ENCODE measurements around the gene DTX3L. TPM values are rescaled to one million over a fixed set of nuclear protein-coding genes. Genes with fewer than 3 reads are reported as not detected.

DTX3L gene
- total RNA-seq, 1 donor from 2014 or later = 55.1 TPM

DNA sequence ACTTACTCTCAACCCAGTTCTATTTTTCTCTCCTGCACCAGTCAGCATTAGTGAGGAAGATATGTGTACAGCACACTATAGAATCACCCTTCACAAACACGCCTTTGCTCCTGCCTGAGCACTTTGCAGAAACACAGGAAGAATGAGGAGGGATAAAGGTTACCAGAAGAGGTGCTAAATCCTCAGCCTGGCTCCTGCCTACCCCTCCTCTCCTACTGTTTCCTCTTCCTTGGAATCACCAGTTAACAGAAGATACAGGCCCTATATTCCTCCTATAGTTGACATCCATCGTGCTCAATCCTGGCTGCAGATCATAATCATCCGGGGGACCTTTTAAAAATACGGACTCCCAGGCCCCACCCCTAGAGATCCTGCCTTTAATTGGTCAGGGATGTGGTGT lies 42.2 kb downstream of the DTX3L start:
- DNase-seq (ENCODE audit: low read depth) = no peak

DNA sequence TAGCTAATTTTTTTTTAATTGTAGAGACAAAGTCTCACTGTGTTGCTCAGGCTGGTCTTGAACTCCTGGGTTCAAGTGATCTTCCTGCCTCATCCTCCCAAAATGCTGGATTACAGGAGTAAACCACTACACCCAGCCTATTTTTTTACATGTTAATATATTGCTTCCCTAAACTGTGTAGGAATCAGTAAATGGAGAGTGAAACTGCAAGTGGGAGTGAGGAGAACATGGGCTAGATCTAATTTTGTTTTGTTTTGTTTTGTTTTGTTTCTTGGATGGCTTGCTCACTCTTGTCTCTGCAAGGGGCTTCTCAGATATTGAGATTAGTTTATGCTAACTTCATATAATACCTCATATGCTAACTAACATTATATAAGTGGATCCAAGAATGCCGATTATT lies 44.8 kb downstream of the DTX3L start:
- no peak for DNase-seq (ENCODE audit: low read depth)

DNA sequence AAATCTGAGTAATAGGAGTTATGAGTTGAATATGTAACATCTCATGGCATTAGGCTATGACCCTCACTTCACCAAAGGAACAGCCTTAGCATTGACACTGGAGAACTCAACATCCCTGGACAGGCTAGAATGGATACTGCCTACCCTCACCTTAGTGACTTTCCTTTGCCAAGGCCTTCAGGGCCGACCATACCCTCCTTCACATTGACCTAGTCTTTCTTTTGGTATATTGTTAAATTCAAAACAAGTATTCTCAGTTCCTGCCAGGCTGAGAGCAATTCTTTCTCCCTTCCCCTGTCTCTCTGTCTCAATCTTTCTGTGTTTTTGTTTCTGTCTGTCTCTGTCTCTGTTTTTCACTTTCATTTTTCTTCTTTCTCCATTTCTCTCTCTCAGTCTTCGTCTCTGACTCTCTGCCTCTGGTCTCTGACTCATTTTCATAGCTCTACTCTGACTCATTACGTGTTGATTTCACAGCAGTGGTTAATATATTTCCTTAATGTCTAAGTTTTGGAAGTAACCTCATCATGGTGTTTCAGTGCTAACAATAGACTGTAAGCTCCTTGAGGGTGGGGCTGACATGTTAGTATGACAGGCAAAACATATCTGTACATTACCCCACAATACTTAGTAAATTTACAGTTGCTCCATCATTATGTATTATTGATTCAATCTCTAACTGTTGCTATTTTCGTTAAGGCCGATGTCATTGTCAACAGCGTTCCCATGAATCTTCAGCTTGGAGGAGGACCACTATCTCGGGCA lies 45.8 kb downstream of the DTX3L start:
- peak; percentile 95 for DNase-seq (ENCODE audit: low read depth)

DNA sequence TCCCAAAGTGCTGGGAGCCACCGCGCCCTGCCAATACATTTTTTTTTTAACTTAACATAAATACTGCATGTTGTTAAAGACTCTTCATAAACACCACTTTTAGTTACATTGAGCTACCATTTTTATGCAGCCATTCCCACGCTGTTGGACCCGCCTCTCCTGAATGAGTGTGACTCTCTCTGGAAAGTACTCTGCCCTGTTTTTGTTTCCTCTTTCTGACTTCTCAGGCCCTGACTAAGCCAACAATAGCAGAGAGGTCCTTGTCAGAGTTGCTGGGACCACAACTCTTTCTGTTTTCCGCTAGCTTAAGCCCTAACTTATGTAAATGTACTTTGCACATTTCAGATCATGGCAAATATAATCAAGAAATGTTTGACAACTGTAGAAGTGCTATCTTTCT lies 48.6 kb downstream of the DTX3L start:
- DNase-seq (ENCODE audit: low read depth) = no peak

DNA sequence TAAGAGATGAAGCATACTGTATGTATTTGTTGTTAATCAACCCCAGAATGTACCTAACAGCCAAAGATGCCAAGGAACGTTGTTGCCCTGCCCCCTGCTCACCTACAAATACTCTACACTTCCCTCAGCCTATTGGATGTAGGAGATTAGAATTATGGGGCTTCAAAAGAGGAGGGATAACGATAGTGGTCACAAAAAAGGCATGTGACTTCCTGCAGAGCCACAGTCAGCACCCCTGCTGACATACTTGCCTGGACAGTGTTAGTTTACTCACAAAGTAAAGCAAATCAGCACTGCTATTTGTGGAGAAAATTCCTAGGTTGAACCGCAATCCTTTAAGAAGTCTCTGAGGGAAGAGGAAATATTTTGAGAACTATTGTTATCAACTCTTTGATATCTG lies 51.2 kb downstream of the DTX3L start:
- DNase-seq (ENCODE audit: low read depth) = no peak

DNA sequence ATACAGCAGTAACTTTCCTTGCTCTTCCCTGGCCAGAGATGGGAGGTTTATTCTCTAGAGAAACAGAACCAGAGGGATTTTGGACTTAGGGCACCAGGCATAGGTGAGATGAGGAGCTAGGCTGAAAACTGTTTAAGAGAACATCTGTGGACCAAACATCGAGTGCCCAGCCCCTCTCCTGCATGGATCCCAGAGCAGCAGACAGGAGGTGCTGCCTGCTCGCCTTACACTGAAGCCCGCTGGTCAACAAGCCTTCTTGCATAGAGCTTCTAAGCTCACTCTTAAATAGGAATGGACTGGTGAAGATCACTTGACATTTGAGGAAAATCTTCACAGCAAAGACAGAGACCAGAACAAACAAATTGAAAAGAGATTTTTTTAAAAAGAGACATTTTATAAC lies 54.5 kb downstream of the DTX3L start:
- no peak for DNase-seq (ENCODE audit: low read depth)

DNA sequence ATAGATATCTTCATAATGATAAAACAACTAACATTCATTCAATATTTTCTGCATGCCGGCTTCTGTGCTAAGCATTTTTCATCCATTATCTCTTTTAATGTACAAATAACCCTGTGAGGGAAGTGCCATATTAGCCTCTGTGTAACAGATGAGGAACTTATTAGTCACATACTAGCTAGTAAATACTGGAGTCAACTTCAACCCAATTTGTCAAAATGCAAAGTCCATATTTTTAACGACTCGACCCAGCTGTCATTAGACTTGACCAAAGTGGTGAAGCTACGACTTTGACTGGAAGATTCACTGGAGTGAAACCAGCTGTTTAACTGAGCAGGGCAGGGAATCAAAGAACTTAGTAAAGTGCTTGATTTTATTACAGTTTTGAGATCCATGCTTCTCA lies 54.9 kb downstream of the DTX3L start:
- DNase-seq (ENCODE audit: low read depth) = peak; percentile 30

DNA sequence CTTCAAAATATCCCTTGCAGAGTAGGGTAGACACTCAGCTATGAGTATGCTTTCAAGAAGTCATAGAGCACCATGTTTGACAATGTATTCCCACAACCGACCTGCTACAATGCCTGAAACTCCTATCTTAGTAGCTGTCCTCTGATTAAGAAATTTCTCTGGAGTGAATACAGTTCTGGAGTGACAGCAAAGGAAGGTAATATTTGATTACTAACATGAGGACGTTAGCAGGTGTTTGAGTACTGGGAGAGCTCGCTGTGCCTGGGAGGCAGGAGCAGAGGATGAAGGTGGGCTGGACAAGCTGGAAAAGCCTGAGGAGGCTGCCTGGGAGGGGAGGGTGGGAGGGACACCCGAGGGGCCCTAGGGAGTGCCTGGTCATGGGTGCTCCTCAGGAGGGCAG lies 56.3 kb downstream of the DTX3L start:
- DNase-seq (ENCODE audit: low read depth) = no peak

DNA sequence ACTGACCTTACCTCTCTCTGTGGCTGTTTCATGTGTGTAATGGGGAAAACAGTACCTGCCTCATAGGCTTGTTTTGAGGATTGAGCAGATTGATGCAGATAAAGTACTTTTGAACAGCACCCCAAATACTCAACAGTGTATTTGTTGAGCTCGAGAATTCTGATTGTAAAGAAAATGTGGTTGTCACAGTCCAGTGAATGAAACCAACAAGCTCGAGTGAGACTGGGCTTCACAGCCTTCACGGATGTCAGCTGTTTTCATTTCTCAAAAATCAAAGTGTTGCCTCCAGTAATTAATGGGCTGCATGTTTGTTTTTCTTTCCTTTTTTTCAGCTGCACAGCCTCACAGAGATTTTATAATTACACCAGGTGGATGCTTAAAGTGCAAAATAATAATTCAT lies 57.0 kb downstream of the DTX3L start:
- peak; percentile 18 for DNase-seq (ENCODE audit: low read depth)

DNA sequence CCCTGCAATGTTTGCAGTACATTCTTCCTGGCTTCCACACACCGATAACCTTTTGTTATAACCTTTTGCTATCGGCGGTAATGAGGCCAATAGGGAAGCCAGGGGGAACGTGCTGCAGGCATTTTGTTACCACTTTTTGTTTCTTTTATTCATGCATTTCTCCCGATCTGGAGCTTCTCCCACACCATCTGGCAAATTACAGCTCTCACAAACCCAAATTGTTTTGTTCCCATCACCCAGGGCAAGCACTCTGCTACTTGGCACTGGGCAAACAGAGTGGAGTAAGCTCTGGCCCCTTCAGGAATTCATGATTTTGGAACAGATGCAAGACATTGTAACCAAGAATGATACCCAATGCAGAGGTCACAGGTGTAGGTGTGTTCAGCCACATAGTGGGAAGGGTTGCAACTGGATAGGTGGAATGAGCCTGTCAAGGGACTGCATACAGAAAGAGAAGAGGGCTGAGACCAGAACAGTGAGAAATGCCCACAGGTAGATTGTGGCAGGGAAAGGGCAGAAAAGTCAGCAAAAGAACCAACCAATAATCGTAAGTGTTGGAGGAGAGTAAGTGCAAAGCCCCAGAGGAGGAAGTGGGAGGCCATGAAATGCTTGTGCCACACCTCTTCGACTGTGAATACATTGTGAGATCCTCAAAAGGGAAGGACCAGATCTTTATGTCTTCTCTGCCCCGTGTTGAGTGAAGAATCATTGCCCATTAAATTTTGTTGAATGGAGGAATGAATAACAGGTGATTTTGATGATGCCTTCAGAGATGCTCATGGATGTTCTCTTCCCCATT lies 59.1 kb downstream of the DTX3L start:
- no peak for DNase-seq (ENCODE audit: low read depth)

Other genes with a start within 250 kb of the DTX3L start
- not detected in 2 replicates for gene CSTA, start 239.1 kb upstream of the DTX3L start, total RNA-seq
- 45.8 and 63.6 TPM in 2 replicates for gene MIX23, start 181.1 kb upstream of the DTX3L start, total RNA-seq
- gene FAM162A, start 180.2 kb upstream of the DTX3L start, total RNA-seq = 14.1 and 53.6 TPM in 2 replicates
- 3.5 and 6.7 TPM in 2 replicates for gene WDR5B, start 148.3 kb upstream of the DTX3L start, total RNA-seq
- 29.5 and 61.3 TPM in 2 replicates for gene KPNA1, start 49.4 kb upstream of the DTX3L start, total RNA-seq
- gene PARP9, start within 50 bp of the DTX3L start, total RNA-seq = 39.8 and 41.5 TPM in 2 replicates
- 0.20 TPM in 1 of 2 replicates, not detected in the other for gene PARP15, start 13.3 kb downstream of the DTX3L start, total RNA-seq
- 110 and 123 TPM in 2 replicates for gene PARP14, start 116.5 kb downstream of the DTX3L start, total RNA-seq
- 2.4 and 5.8 TPM in 2 replicates for gene HSPBAP1, start 229.5 kb downstream of the DTX3L start, total RNA-seq
- gene SLC49A4, start 230.7 kb downstream of the DTX3L start, total RNA-seq = 13.7 and 26.3 TPM in 2 replicates